Activated CD4-positive, alpha-beta T cell treated with anti-CD3 and anti-CD28 coated beads, Interleukin-10, Interleukin-2, amounts not matched to agents 100 ng/mL and 50 ng/mL, durations not matched to agents 16 hours and 8 hours (primary cell): Measurements from ENCODE around the gene DDB1.

Experiments
- DNase-seq: peaks from one replicate; pipeline ENCODE4 v3.0.0-alpha.2; 2020

DDB1 gene

DNA sequence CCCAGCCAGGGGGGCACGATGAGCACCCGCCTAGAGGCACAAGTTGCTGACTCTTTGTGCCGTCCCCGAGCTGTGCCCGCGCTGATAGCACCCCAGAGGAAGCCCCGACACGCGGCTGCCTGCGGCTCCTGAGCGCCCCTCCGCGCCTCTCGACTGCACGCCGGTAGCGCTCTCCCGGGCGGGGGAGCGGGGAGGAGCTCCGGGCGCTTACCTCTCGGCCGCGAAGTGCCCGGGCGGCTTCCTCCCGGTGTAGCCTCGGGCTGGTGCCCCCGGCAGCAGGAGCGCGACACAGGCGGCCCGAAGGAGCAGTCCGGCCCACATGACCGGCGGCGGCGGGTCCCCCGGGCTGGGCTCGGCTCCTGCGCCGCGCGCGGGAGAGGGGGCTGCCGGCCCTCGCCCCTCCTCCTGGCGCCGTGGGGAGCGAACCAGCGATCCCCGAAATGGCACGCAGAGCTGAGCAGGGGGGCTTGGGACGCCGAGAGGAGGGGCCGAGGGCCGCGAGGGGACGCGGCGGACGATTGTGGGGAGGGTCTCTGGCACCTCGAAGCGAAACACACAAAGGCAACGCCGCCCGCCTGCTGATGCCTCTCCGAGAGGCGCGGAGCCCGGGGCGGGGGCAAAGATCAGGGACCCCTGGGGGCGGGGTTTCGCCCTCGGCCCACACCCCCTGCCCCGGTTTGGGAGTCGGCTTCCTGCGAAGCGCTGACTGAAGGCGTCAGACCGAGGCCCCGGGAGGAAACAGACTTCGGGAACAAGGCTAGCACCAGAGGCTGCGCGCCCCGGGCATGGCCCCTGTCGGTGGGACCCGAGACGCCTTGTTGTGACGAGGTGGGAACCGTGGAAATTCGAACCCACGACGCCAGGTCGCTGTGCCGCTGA lies 37.9 kb downstream of the DDB1 start, which contains the start of gene VWCE:
TSS of gene VWCE (minus strand) at position 600 of the 879 bp plus-strand sequence. CDS start at position 321, 279 bp downstream.
- DNase-seq = peak; percentile 84

DNA sequence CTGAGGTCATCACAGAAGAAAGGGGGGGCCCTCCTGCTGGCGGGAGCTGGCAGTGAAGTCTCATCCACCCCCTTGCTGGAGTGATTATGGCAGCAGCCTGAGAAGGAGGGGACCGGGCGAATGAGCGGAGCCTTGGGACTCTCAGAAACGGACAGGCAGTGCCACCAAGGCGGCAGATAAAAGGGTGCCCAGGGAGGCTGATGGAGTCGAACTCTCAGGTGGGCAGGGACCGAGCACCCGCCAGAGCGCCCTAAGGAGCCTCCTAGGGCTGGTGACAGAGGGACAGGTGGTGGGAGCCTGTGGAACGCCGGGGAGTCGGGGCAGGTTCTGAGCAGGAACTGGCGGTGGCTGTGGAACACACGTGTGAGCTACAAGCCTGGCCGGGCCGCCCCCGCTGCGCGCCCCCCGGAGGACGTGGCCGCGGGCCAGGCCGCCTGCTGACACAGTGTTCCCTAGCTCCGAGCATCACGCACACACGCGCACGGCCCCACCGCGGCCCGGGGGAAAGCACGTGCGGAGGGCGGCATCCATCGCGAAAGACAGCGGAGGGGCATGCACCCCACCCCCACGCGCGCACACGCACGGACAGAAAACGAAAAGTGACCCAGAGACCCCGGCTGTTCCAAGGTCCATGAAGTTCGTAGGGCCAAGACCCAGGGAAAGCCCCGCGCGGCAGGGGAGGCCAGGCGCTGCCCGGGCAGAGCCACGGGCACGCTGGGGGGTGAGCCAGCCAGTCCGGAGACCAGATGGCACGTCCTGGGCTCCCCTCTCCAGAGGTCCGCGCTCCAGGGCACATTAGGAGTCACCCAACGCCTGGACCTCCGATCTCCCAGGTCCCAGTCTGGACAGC lies 38.8 kb downstream of the DDB1 start:
- DNase-seq = peak; percentile 34

GRCh38 chr11:61292356-61292755 lies 40.5 kb downstream of the DDB1 start:
- no peak for DNase-seq

- DNase-seq = peak; percentile 30
Observed at GRCh38 chr11:61290905-61291690, 41.8 kb downstream of the DDB1 start.

GRCh38 chr11:61287338-61287977 lies 45.4 kb downstream of the DDB1 start:
- no peak for DNase-seq

- DNase-seq = no peak
Observed at GRCh38 chr11:61283613-61284012, 49.3 kb downstream of the DDB1 start.

GRCh38 chr11:61281581-61282250 lies 51.2 kb downstream of the DDB1 start:
- DNase-seq = peak; percentile 49

GRCh38 chr11:61280883-61281580 lies 51.9 kb downstream of the DDB1 start:
- no peak for DNase-seq

DNA sequence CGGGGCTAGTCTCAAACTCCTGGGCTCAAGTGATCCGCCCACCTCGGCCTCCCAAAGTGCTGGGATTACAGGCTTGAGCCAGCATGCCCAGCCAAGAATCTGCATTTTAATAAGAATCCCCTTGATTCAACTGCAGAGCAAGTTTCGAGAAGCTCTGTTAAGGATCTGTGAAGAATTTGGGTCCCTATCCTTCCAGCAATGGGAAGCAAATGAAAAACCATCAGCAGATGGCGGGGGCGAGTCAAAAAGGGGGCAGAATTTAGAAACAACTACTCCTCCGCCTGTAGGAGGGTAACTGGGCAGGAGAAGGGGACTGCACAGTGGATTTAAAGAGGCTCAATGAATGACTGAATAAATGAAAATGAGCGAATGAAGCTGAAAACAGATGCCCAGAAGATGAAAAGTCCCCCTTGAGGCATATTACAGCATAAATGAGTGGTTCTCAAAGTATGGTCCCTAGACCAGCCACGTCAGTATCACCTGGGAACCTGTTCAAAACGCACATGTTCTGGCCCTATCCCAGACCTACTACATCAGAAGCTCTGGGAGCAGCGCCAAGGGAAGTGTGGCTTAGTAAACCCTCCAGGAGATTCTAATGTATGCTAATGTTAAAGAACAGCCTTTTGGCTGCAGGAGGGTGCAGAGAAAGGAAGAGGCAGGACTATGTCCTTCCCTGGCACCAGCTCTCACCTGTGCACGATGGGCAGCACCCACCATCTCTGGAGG lies 52.8 kb downstream of the DDB1 start:
- no peak for DNase-seq

DNA sequence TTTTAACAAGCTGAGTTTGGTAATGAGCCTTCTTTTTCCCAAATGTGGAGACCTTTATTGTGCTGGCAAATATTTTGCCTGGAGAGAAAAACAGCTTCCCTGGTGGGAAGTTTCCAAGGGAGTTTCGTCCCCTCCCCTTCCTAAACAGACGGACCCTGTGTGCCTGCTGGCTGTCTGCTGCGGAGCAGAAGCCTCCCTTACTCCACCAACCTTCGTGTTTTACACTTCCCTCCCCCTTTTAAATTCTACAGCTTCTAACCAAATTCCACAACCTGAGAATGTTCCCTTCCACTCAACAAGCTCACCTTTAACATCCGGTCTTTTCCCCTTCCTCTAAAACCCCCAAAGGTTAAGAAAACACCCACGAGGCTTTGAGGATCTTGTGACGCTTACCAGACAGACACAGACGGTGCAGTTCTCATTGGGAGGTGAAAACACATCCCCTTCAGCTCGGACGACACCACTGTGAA lies 54.9 kb downstream of the DDB1 start:
- DNase-seq = no peak

- DNase-seq = no peak
Observed at GRCh38 chr11:61277186-61278000, 55.5 kb downstream of the DDB1 start.

GRCh38 chr11:61275191-61275590 lies 57.7 kb downstream of the DDB1 start:
- DNase-seq = no peak

GRCh38 chr11:61274084-61274483 lies 58.8 kb downstream of the DDB1 start:
- no peak for DNase-seq

GRCh38 chr11:61273178-61274078 lies 59.5 kb downstream of the DDB1 start:
- no peak for DNase-seq

DNA sequence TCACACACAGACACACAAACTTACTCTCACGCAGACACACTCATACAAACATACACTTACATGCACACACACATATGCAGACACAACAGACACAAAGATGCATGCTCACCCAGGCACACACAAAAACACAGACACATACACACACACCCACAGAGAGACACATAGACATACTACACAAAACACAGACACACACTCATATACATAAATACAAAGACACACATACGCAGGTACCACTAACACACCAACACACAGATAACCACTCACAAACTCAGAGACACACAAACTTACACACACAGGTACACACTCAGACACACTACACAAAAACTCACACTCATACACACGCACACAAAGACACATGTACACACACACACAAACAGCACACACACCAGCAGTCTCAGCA lies 60.2 kb downstream of the DDB1 start:
- DNase-seq = no peak

DNA sequence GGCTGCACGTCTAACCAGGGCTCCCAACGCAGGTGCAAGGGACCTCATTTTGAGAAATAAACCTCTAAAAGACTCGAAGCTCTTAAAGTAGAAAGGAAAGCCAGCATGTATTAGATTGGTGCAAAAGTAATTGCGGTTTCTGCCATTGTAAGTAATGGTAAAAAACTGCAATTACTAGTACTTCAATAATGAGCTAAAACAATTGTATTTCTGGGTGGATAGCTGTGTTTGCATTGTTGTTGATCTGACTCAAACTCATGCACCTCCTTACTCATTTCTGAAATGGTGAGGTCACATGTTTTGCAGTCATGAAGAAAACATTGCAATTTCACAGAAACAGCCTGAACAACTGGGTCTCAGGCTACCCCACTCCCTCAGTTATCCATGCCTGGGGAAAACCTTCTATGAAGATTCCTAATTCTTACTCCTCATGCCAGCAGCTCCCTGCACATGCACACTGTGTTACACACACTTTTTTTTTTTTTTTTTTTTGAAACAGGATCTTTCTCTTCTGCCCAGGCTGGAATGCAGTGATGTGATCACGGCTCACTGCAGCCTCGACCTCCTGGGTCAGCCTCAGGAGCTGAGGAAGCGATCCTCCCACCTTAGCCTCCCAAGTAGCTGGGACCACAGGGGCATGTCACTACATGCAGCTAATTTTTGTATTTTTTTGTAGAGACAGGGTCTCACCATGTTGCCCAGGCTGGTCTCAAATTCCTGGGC lies 62.4 kb downstream of the DDB1 start:
- peak; percentile 89 for DNase-seq

- DNase-seq = no peak
Observed at GRCh38 chr11:61268588-61269250, 64.2 kb downstream of the DDB1 start.
